ENCODE measurements around the gene SMIM41. TPM values are rescaled to one million over a fixed set of nuclear protein-coding genes. Genes with fewer than 3 reads are reported as not detected.

Gene SMIM41
- total RNA-seq, 1 experiment from 2014 or later, result not detected

DNA sequence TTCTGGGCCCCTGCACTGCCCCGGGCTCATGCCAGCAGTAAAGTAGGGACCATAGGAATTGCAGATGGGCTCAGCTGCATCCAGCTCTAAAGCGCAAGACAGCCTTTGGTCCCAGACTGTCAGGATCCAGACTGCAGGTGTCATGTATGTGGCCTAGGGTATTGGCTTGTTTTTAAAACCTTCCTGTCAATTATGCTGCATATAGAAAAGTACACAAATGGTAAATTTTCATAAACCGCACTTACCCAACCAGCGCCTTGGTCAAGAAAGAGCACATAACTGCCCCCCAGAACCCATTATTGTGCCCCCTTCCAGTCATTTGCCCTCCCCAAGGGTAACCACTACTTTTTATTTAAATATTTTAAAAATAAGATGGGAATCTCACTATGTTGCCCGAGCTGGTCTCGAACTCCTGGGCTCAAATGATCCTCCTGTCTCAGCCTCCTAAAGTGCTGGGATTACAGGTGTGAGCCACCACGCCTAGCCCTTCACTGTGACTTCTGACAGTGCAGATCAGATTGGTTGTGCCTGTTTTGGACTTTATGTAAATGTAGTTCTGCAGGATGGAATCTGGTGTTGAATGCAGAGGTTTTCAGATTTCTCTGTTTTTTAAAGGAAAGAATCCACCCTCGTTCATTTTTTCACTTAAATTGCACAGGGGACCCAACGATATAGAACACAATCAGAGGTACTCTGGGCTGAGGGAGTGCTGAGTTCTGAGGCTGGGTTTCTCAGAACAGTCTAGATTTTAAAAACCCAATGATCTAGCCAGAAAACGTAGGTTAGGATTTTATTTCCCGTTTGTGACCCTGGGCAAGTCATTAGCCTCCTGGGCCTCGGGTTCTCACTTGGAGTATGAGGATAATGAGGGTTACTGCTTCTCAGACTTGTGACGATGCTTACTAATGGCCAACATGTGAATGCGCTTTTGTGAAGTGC is 21.6 kb upstream of the SMIM41 start:
- Histone ChIP-seq H4K20me1 (ENCODE audit: insufficient read depth) (no peaks in the 10 kb centered on the region), H3K4me3 (no peak overlapping the region), H3K9me2 (ENCODE audit: insufficient read depth) (no peaks in the 10 kb centered on the region), H3K36me3 (ENCODE audit: low read depth) (no peaks in the 10 kb centered on the region), H3K27me3 (ENCODE audit: insufficient read depth, low read depth) (no peaks in the 10 kb centered on the region), H3K4me2 (no peak overlapping the region), H2AFZ (no peak overlapping the region), H3K9me3 (ENCODE audit: insufficient read depth, low read depth) (no peaks in the 10 kb centered on the region), H3F3A (ENCODE audit: insufficient read depth, low read depth) (no peaks in the 10 kb centered on the region), H3K79me2 (ENCODE audit: low read depth) (no peaks in the 10 kb centered on the region), H3K4me1 (replicated peaks; ENCODE audit: insufficient read depth) (no peaks in the 10 kb centered on the region), H3K27ac (no peak overlapping the region)
- no peak for TF ChIP-seq EZH2 (IDR thresholded peaks at IDR 0.05; ENCODE audit: low read depth)
- TF ChIP-seq, protein P1, sequence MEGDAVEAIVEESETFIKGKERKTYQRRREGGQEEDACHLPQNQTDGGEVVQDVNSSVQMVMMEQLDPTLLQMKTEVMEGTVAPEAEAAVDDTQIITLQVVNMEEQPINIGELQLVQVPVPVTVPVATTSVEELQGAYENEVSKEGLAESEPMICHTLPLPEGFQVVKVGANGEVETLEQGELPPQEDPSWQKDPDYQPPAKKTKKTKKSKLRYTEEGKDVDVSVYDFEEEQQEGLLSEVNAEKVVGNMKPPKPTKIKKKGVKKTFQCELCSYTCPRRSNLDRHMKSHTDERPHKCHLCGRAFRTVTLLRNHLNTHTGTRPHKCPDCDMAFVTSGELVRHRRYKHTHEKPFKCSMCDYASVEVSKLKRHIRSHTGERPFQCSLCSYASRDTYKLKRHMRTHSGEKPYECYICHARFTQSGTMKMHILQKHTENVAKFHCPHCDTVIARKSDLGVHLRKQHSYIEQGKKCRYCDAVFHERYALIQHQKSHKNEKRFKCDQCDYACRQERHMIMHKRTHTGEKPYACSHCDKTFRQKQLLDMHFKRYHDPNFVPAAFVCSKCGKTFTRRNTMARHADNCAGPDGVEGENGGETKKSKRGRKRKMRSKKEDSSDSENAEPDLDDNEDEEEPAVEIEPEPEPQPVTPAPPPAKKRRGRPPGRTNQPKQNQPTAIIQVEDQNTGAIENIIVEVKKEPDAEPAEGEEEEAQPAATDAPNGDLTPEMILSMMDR (conservative IDR thresholded peaks at IDR 0.05), result no peak
- no peak for DNase-seq
- intact Hi-C loops (cut with micrococcal nuclease; ENCODE audit: unreplicated experiment), result no loop called here
- ChIA-PET CTCF (interaction anchor here (0.5 kb wide), 1 partner anchor 59 kb away, joined by 4 read pairs; no protein-coding TSS in a partner anchor), POLR2A (ENCODE audit: unreplicated experiment) (no interaction called here)
- no TSS peak for BruUV-seq (replicated peaks)

DNA sequence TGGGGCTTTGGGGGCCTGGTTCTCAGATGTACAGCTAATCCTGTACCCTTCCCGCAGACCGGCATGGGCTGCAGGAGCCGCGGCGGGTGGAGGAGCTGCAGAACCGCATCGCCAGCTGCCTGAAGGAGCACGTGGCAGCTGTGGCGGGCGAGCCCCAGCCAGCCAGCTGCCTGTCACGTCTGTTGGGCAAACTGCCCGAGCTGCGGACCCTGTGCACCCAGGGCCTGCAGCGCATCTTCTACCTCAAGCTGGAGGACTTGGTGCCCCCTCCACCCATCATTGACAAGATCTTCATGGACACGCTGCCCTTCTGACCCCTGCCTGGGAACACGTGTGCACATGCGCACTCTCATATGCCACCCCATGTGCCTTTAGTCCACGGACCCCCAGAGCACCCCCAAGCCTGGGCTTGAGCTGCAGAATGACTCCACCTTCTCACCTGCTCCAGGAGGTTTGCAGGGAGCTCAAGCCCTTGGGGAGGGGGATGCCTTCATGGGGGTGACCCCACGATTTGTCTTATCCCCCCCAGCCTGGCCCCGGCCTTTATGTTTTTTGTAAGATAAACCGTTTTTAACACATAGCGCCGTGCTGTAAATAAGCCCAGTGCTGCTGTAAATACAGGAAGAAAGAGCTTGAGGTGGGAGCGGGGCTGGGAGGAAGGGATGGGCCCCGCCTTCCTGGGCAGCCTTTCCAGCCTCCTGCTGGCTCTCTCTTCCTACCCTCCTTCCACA is 20.7 kb upstream of the SMIM41 start:
- no peaks in the 10 kb centered on the region for H3K4me1 ChIP-seq (replicated peaks; ENCODE audit: insufficient read depth)
- ChIA-PET CTCF (interaction anchor here (0.5 kb wide), 1 partner anchor 58 kb away, joined by 4 read pairs; no protein-coding TSS in a partner anchor), POLR2A (ENCODE audit: unreplicated experiment) (no interaction called here)
- TF ChIP-seq EZH2 (IDR thresholded peaks at IDR 0.05; ENCODE audit: low read depth), result no peak
- TF ChIP-seq, protein P1 (conservative IDR thresholded peaks at IDR 0.05), result no peak
- no peak overlapping the region for H2AFZ ChIP-seq
- H3K27me3 ChIP-seq (ENCODE audit: insufficient read depth, low read depth), result no peaks in the 10 kb centered on the region
- no peak overlapping the region for H3K4me2 ChIP-seq
- H3K79me2 ChIP-seq (ENCODE audit: low read depth), result no peaks in the 10 kb centered on the region
- H3K9me2 ChIP-seq (ENCODE audit: insufficient read depth), result no peaks in the 10 kb centered on the region
- H3F3A ChIP-seq (ENCODE audit: insufficient read depth, low read depth), result no peaks in the 10 kb centered on the region
- no peaks in the 10 kb centered on the region for H4K20me1 ChIP-seq (ENCODE audit: insufficient read depth)
- H3K27ac ChIP-seq, result no peak overlapping the region
- H3K4me3 ChIP-seq, result no peak overlapping the region
- no peaks in the 10 kb centered on the region for H3K36me3 ChIP-seq (ENCODE audit: low read depth)
- DNase-seq, result no peak
- intact Hi-C loops (cut with micrococcal nuclease; ENCODE audit: unreplicated experiment), result no loop called here
- no TSS peak for BruUV-seq (replicated peaks)
- H3K9me3 ChIP-seq (ENCODE audit: insufficient read depth, low read depth), result no peaks in the 10 kb centered on the region

DNA sequence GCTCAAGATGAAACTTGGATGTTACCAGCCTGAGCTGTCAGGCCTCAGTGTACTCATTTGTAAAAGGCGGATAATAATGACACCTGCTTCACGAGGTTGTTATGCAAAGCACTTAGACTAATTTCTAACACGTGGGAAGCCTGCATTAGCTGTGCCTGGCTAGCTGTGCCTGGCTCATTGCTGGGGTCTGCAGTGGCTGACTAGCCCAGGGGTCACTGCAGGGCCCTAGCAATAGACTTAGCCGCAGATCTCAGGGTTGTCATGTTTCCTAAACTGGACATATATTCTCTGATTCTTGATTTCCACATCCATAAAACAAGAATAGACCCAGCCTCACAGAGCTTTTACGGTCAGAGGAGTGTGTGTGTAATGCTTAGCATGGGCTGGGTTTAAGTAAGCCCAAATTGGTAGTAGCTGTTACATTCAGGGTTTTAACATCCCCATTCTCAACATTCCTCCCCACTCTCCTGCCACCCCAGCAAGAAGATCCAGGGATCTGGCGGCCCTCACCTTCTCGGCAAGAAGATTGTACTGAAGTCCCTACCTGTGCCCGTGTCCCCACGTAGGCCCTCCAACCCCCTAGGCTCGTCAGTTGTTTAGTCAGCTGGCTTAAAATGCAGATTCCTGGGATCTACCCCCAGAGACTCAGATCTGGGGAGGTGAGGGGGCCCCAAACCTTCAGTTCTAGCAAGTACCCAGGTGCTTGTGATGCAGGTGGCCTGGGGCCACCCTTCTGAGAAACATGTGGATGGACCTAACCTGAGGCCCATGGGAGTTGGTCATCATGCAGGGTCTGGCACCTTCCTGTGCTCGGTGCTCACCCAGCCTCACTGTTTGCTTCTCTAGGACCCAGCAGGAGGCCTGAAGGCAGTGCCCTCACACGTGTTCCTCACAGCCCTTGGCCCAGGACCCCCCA is 19.7 kb upstream of the SMIM41 start:
- Histone ChIP-seq H3K4me3 (no peak overlapping the region), H3K36me3 (ENCODE audit: low read depth) (no peaks in the 10 kb centered on the region), H3F3A (ENCODE audit: insufficient read depth, low read depth) (no peaks in the 10 kb centered on the region), H3K27ac (no peak overlapping the region), H3K4me2 (no peak overlapping the region), H3K9me2 (ENCODE audit: insufficient read depth) (no peaks in the 10 kb centered on the region), H4K20me1 (ENCODE audit: insufficient read depth) (no peaks in the 10 kb centered on the region), H3K9me3 (ENCODE audit: insufficient read depth, low read depth) (no peaks in the 10 kb centered on the region), H3K27me3 (ENCODE audit: insufficient read depth, low read depth) (no peaks in the 10 kb centered on the region), H3K4me1 (replicated peaks; ENCODE audit: insufficient read depth) (no peaks in the 10 kb centered on the region), H3K79me2 (ENCODE audit: low read depth) (no peaks in the 10 kb centered on the region), H2AFZ (no peak overlapping the region)
- TF ChIP-seq, protein P1 (conservative IDR thresholded peaks at IDR 0.05), result no peak
- no peak for TF ChIP-seq EZH2 (IDR thresholded peaks at IDR 0.05; ENCODE audit: low read depth)
- intact Hi-C loops (cut with micrococcal nuclease; ENCODE audit: unreplicated experiment), result no loop called here
- BruUV-seq (replicated peaks), result no TSS peak
- ChIA-PET CTCF (no interaction called here), POLR2A (ENCODE audit: unreplicated experiment) (no interaction called here)
- DNase-seq, result no peak
